Stimulated activated CD4-positive, alpha-beta T cell treated with anti-CD3 and anti-CD28 coated beads, TNF-alpha, amount 100 ng/mL, for 24 hours (primary cell): Measurements from ENCODE around the gene SIN3A.
A peak's percentile ranks its signal among the peaks of the same experiment; 100 is the strongest.
"Not testable (repeated sequence)": the region's sequence is repeated elsewhere in the genome, so short reads cannot be mapped to it uniquely, and the experiment has no call there.

Experiments
- DNase-seq, 3 experiments: peaks; one replicate each; pipeline ENCODE4 v3.0.0-alpha.2; 2020; ENCODE audit warnings: low read depth in 3 of 3

The SIN3A gene

GRCh38 chr15:75450307-75451201 is 936 bp downstream of the SIN3A start:
- DNase-seq: peak; percentile 93 to 98 (median 95)

DNA sequence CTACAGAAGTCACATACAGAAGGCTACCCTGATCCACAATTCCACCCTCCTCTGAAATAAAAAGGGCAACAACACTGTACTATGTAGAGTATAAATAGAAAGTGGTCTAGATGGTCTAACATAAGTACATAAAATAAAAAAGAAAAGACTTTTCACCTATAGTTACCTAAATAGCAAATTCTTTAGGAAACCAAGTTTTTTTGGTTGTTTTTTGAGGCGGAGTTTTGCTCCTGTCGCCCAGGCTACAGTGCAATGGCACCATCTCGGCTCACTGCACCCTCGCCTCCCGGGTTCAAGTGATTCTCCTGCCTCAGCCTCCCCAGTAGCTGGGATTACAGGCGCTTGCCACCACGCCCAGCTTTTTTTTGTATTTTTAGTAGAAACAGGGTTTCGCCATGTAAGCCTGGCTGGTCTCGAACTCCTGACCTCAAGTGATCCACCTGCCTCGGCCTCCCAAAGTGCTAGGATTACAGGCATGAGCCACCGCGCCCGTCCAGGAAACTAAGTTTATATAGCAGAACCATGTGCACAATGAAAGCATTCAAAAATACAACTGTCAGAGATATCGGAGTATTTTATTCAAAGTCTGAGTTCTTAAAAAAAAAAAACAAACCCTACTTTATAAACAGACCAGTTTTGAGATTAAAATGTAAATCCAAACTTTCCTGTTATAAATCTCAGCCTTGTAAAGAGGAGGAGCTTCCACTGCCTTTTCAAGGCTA is 1.7 kb downstream of the SIN3A start:
- no peak for DNase-seq

GRCh38 chr15:75448171-75448570 is 3.3 kb downstream of the SIN3A start:
- not testable (repeated sequence) for DNase-seq

- DNase-seq: no peak
Observed at GRCh38 chr15:75446151-75446550, 5.3 kb downstream of the SIN3A start.

- DNase-seq: not testable (repeated sequence)
Observed at GRCh38 chr15:75445324-75445723, 6.2 kb downstream of the SIN3A start.

GRCh38 chr15:75443972-75444453 is 7.5 kb downstream of the SIN3A start:
- not testable (repeated sequence) for DNase-seq

DNA sequence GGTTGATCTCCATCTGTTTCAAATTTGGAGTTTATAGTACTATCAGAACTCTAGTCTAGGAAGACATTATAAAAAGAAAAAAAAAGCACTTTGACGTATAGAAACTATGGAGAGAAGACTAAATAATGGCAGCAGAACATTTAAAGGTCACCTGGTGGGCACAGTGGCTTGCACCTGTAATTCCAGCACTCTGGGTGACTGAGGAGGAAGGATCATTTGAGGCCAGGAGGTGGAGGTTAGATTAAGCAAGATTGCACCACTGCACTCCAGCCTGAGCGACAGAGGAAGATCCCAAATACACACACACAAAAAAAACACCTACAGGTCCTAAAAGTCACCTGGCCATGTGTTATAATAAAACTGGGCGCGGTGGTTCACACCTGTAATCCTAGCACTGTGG is 13.8 kb downstream of the SIN3A start:
- DNase-seq: no peak

DNA sequence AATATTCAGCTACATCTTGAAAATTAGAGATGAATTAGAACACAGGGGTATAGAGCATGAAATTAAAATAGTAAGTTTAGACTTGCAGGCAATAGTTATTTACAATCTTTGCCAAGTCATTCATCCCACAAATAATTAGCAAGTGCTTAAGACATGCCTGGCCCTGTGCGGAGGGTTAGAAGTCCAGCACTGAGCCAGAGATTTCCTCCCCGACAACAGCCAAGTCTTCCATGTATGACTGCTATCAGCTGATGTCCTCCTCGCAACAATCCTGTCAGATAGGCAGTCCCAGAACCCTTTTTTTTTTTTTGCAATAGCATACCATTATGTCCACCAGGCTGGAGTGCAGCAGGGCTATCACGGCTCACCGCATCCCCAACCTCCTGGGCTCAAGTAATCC is 14.6 kb downstream of the SIN3A start:
- no peak for DNase-seq

- no peak for DNase-seq
Observed at GRCh38 chr15:75431682-75432081, 19.8 kb downstream of the SIN3A start.

DNA sequence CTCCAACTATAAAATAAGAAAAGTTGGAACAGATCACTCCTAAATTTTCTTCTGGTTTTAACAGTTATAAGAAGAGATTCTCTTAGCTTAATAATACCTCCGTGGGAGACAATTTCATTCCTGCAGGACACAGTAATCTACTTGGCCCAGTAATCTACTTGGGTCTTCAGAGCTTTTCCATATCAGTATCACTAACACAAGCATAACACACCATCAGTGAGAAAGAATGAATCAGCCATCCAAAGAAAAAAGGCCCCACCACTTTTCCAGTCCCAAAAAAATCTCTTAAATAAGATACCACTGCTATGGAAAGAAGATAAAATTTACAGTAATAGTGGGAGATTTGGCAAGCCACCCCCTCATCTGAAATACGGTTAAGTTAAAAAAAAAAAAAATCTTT is 20.2 kb downstream of the SIN3A start:
- no peak for DNase-seq

GRCh38 chr15:75430259-75430658 is 21.2 kb downstream of the SIN3A start:
- no peak for DNase-seq

DNA sequence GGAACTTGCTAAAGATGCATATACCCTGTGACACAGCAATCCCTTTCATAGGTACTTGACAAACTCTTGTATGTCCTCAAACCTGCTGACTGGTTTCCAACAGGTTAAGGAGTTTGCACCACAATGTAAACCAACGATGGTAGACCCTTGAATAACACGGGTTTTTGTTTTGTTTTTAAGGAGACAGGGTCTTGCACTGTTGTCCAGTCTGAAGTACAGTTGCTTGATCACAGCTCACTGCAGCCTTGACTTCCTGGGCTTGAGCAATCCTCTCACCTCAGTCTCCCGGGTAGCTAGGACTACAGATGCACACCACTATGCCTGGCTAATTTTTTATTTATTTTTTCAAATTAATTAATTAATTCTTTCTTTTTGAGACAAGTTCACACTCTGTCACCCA is 23.3 kb downstream of the SIN3A start:
- DNase-seq: no peak

GRCh38 chr15:75425966-75426500 is 25.5 kb downstream of the SIN3A start:
- no peak for DNase-seq

- no peak for DNase-seq
Observed at GRCh38 chr15:75422554-75422953, 28.9 kb downstream of the SIN3A start.

- no peak for DNase-seq
Observed at GRCh38 chr15:75420698-75421097, 30.8 kb downstream of the SIN3A start.

GRCh38 chr15:75416584-75416983 is 34.9 kb downstream of the SIN3A start:
- no peak for DNase-seq

DNA sequence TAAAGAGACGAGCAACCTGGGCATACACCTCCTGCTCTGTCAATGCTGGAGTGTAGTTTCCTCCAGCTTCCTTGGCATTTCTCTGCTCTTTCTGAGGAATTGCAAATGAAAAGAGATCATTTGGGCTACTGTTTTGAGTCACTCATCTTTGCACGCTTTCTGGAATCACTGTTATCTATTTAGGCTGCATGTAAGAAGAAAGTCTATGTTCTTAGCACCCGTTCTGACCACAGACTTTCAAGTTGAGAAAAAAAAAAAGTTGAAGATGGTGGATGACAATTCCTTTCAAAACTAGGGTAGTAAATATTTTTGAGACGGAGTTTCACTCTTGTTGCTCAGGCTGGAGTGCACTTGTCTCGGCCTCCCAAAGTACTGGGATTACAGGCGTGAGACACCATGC is 41.3 kb downstream of the SIN3A start:
- no peak for DNase-seq

GRCh38 chr15:75407083-75407482 is 44.4 kb downstream of the SIN3A start:
- no peak for DNase-seq

GRCh38 chr15:75403892-75404291 is 47.6 kb downstream of the SIN3A start:
- no peak for DNase-seq

- no peak for DNase-seq
Observed at GRCh38 chr15:75397494-75397893, 54.0 kb downstream of the SIN3A start.

- no peak for DNase-seq
Observed at GRCh38 chr15:75389791-75390382, 61.6 kb downstream of the SIN3A start.

- not testable (repeated sequence) for DNase-seq
Observed at GRCh38 chr15:75383986-75384385, 67.5 kb downstream of the SIN3A start.
